BJ (cell line): Measurements from ENCODE around the gene IFI27L1. TPM values are rescaled to one million over a fixed set of nuclear protein-coding genes. Genes with fewer than 3 reads are reported as not detected.

Experiments
- CTCF ChIA-PET: fragments of 350-600 bp; formaldehyde crosslinking; extraction: SDS; loops from one replicate; lab custom pipeline; 2021; ENCODE audit warnings: antibody characterized with exemption, inconsistent platforms; lab: Yijun Ruan, JAX
- POLR2A ChIA-PET: fragments of 300-600 bp; sonication (Branson Sonifier 250); formaldehyde crosslinking; extraction: SDS; loops from one replicate; lab custom pipeline; 2021; ENCODE audit warnings: antibody characterized with exemption; lab: Charles Lee
- DNase-seq: peaks from one replicate; pipeline ENCODE4 v3.0.0-alpha.2; 2011; ENCODE audit warnings: low read depth
- H3K27me3 ChIP-seq: 2 replicates; pipeline ENCODE4 v1.6.0; 2011; ENCODE audit warnings: low read length; ENCODE audit not compliant: control insufficient read depth, insufficient read depth
- H3K36me3 ChIP-seq: 2 replicates; pipeline ENCODE4 v1.5.1; 2011; ENCODE audit warnings: low read length; ENCODE audit not compliant: control insufficient read depth, insufficient read depth
- H3K4me3 ChIP-seq: 2 replicates; pipeline ENCODE4 v1.5.1; 2011; ENCODE audit warnings: low read depth, mild to moderate bottlenecking, control low read depth, low read length
- polyA plus RNA-seq: library from polyadenylated mRNA; depleted of rRNA; stranded (reverse); fragments of >200 nt; gene quantifications from 2 replicates; pipeline ENCODE4 v1.2.3, GENCODE V29; 2011
- TF ChIP-seq, protein P1 (sequence below): IDR thresholded peaks from 2 replicates; pipeline ENCODE4 v1.5.1; 2011; ENCODE audit warnings: low read depth, mild to moderate bottlenecking, control low read depth, inconsistent platforms, low read length, moderate library complexity; ENCODE audit not compliant: insufficient read depth

Gene IFI27L1
- polyA plus RNA-seq, 1 experiment = 18.6 TPM

DNA sequence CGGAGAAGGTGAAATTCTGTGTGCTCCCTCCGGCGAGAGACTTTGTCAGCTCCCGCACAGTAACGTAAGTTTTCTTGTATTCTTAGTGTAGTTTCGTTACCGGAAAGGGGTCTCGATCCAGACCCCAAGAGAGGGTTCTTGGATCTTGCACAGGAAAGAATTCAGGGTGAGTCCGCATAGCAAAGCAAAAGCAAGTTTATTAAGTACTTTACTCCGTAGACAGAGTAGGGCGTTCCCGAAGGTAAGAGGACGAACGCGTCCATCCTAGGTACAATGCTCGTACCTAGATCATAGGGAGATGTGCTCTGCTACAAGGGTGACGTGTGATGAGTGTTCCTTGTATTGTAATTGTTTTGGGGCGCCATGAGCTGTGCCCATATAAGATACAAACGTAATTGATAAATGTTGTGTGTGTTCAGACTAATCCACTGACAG lies 293 bp downstream of the IFI27L1 start:
- H3K36me3 ChIP-seq = peaks cover 2% of the 10 kb centered on the region
- no peaks in the 10 kb centered on the region for H3K27me3 ChIP-seq
- TF ChIP-seq, protein P1, sequence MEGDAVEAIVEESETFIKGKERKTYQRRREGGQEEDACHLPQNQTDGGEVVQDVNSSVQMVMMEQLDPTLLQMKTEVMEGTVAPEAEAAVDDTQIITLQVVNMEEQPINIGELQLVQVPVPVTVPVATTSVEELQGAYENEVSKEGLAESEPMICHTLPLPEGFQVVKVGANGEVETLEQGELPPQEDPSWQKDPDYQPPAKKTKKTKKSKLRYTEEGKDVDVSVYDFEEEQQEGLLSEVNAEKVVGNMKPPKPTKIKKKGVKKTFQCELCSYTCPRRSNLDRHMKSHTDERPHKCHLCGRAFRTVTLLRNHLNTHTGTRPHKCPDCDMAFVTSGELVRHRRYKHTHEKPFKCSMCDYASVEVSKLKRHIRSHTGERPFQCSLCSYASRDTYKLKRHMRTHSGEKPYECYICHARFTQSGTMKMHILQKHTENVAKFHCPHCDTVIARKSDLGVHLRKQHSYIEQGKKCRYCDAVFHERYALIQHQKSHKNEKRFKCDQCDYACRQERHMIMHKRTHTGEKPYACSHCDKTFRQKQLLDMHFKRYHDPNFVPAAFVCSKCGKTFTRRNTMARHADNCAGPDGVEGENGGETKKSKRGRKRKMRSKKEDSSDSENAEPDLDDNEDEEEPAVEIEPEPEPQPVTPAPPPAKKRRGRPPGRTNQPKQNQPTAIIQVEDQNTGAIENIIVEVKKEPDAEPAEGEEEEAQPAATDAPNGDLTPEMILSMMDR = no peak
- peak overlapping the region; percentile 74 for H3K4me3 ChIP-seq
- no peak for DNase-seq
- POLR2A ChIA-PET = interaction anchor here (0.7 to 0.8 kb wide), 2 partner anchors 17 to 55 kb away, joined by 5 read pairs; no protein-coding TSS in a partner anchor
- CTCF ChIA-PET = interaction anchor here (2.0 to 3.6 kb wide), 2 partner anchors 9 to 55 kb away, joined by 9 to 15 read pairs; no protein-coding TSS in a partner anchor

DNA sequence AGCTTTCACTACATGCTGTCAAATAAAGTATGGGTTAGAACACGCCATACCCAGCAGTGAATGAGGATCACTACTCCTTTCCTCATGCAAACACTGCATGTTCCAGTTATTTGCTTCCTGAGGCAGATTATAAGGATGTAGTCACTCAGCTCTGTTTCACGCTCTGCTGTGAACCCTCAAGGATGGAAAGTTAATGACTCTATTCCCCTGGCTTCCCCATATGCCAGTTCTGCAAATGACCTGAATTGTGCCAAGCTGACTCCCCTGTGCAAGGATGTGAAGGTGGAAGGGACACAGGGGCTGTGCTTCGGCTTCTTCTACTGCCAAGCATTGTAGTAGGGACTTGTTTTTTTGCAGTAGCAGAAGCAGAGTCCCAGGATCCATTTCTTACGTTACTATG lies 6.8 kb downstream of the IFI27L1 start:
- CTCF ChIA-PET = interaction anchor here (0.6 to 1.4 kb wide), 4 partner anchors 22 to 93 kb away, joined by 3 to 5 read pairs (median 4); no protein-coding TSS in a partner anchor
- H3K4me3 ChIP-seq = no peak overlapping the region
- no peaks in the 10 kb centered on the region for H3K27me3 ChIP-seq
- DNase-seq = no peak
- POLR2A ChIA-PET = no interaction called here
- TF ChIP-seq, protein P1 = no peak
- H3K36me3 ChIP-seq = no peaks in the 10 kb centered on the region

DNA sequence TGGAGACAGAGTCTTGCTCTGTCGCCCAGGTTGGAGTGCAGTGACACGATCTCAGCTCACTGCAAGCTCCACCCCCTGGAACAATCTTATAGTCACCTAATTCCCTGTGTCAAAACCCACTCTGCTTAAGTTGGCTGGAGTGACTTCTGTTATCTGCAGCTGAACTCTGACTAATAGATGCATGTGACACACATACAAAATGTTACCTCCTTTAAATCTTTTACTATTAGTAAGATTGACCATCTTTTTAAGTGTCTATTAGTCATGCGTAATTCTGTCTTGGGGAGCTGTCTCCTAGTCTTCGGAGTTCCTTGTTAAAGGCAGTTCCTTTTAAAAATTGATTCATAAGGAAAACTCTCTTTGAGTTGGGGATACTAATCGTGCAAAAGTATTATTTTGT lies 7.4 kb downstream of the IFI27L1 start:
- TF ChIP-seq, protein P1 = no peak
- no peak for DNase-seq
- ChIA-PET CTCF (interaction anchor here (0.6 to 1.4 kb wide), 3 partner anchors 23 to 51 kb away, joined by 3 to 5 read pairs (median 4); no protein-coding TSS in a partner anchor), POLR2A (no interaction called here)
- H3K36me3 ChIP-seq = no peaks in the 10 kb centered on the region
- no peak overlapping the region for H3K4me3 ChIP-seq
- no peaks in the 10 kb centered on the region for H3K27me3 ChIP-seq

DNA sequence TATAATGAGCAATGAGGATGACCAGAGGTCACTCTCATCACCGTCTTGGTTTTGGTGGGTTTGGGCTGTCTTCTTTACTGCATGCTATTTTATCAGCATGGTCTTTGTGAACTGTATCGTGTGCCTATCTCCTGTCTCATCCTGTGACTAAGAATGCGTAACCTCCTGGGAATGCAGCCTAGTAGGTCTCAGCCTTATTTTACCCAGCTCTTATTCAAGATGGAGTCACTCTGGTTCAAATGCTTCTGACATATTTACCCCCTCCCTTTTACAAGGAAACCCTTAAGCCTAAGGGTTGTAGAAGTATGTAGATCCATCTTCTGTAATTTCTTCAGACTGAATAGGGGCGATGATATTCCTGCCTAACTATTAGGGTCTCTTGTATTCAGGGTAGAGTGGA lies 8.4 kb downstream of the IFI27L1 start:
- no peak for DNase-seq
- H3K36me3 ChIP-seq = no peaks in the 10 kb centered on the region
- H3K4me3 ChIP-seq = no peak overlapping the region
- H3K27me3 ChIP-seq = no peaks in the 10 kb centered on the region
- POLR2A ChIA-PET = no interaction called here
- CTCF ChIA-PET = interaction anchor here (2.5 kb wide), 1 partner anchor 8 kb away, joined by 9 read pairs; the partner anchor contains the start of genes DDX24 and IFI27L1
- TF ChIP-seq, protein P1 = no peak

DNA sequence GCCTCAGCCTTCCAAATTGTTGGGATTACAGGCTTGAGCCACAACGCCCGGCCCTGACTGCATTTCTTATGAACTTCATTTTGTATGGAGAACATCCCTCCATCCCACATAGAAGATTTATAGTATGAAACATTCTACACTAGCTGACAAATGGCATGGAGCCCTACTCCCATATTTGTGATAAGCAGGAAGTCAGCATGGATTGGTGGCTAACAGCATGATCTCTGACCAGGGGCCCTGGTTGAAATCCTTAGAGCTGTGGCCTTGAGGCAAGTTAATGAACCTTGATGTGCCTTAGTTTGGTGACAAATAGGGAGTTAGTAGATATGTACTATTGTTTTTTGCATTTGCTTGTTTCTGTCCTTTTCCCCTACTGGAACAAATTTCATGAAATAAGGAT lies 12.3 kb downstream of the IFI27L1 start:
- ChIA-PET POLR2A (no interaction called here), CTCF (interaction anchor here (0.8 kb wide), 1 partner anchor 38 kb away, joined by 3 read pairs; no protein-coding TSS in a partner anchor)
- no peaks in the 10 kb centered on the region for H3K27me3 ChIP-seq
- TF ChIP-seq, protein P1 = no peak
- DNase-seq = no peak
- H3K36me3 ChIP-seq = no peaks in the 10 kb centered on the region
- H3K4me3 ChIP-seq = no peak overlapping the region
